Osteocyte (in vitro differentiated cells): ENCODE measurements around the gene SLC6A1. TPM values are rescaled to one million over a fixed set of nuclear protein-coding genes. Genes with fewer than 3 reads are reported as not detected.

Source experiments
- DNase-seq: peaks from one replicate; pipeline ENCODE4 v3.0.0; 2021; ENCODE audit warnings: mixed read lengths; ENCODE audit not compliant: unreplicated experiment; ENCODE audit errors: extremely low spot score
- H3K27ac Mint-ChIP-seq: one replicate; pipeline ENCODE4 v1.8.0; 2021; ENCODE audit warnings: mild to moderate bottlenecking, mixed read lengths; ENCODE audit not compliant: unreplicated experiment
- H3K27me3 Mint-ChIP-seq: one replicate; pipeline ENCODE4 v1.8.0; 2021; ENCODE audit warnings: mixed read lengths; ENCODE audit not compliant: unreplicated experiment
- H3K36me3 Mint-ChIP-seq: one replicate; pipeline ENCODE4 v1.8.0; 2021; ENCODE audit warnings: mixed read lengths; ENCODE audit not compliant: unreplicated experiment
- H3K4me1 Mint-ChIP-seq: one replicate; pipeline ENCODE4 v1.8.0; 2021; ENCODE audit warnings: mixed read lengths; ENCODE audit not compliant: unreplicated experiment
- H3K4me3 Mint-ChIP-seq: one replicate; pipeline ENCODE4 v1.8.0; 2021; ENCODE audit warnings: mild to moderate bottlenecking, moderate library complexity, mixed read lengths; ENCODE audit not compliant: unreplicated experiment
- H3K9me3 Mint-ChIP-seq: one replicate; pipeline ENCODE4 v1.8.0; 2021; ENCODE audit warnings: mixed read lengths; ENCODE audit not compliant: unreplicated experiment
- total RNA-seq: library from RNA; stranded (reverse); gene quantifications from 2 replicates; pipeline ENCODE4 v1.2.1, GENCODE V29; 2021
- TF ChIP-seq, protein P1 (sequence below): fragments of 200-600 bp; sonication (generic); IDR thresholded peaks from 2 replicates; pipeline ENCODE4 v1.5.0; 2021; ENCODE audit warnings: antibody characterized with exemption, mild to moderate bottlenecking, moderate library complexity

Gene SLC6A1
- total RNA-seq, 1 donor from 2014 or later = 38.4 TPM

DNA sequence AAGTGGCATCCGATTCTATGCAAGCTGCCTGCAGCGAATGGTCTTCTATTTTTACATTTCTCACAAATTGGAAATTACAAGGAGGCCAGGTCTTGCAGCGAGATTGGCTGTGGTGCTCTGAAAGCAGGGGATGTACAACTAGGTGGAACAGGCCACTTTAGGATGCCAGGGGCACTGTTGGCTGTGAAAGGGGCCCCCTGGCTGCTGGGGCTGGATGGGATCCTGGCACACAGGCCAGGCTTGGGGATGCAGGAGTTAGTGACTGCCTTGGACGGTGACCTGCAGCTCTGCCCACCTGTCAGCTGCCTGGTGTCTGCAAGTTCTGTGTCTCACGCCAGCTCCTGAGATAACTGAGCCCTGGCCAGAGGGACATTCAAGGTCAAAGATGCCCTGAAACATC lies 4.6 kb downstream of the SLC6A1 start:
- Mint-ChIP-seq H3K27me3 (peaks cover 89% of the 10 kb centered on the region), H3K4me3 (no peak overlapping the region), H3K4me1 (peaks cover 9% of the 10 kb centered on the region), H3K36me3 (peaks cover 4% of the 10 kb centered on the region), H3K27ac (no peak overlapping the region), H3K9me3 (no peaks in the 10 kb centered on the region)
- DNase-seq = no peak
- TF ChIP-seq, protein P1, sequence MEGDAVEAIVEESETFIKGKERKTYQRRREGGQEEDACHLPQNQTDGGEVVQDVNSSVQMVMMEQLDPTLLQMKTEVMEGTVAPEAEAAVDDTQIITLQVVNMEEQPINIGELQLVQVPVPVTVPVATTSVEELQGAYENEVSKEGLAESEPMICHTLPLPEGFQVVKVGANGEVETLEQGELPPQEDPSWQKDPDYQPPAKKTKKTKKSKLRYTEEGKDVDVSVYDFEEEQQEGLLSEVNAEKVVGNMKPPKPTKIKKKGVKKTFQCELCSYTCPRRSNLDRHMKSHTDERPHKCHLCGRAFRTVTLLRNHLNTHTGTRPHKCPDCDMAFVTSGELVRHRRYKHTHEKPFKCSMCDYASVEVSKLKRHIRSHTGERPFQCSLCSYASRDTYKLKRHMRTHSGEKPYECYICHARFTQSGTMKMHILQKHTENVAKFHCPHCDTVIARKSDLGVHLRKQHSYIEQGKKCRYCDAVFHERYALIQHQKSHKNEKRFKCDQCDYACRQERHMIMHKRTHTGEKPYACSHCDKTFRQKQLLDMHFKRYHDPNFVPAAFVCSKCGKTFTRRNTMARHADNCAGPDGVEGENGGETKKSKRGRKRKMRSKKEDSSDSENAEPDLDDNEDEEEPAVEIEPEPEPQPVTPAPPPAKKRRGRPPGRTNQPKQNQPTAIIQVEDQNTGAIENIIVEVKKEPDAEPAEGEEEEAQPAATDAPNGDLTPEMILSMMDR = no peak

DNA sequence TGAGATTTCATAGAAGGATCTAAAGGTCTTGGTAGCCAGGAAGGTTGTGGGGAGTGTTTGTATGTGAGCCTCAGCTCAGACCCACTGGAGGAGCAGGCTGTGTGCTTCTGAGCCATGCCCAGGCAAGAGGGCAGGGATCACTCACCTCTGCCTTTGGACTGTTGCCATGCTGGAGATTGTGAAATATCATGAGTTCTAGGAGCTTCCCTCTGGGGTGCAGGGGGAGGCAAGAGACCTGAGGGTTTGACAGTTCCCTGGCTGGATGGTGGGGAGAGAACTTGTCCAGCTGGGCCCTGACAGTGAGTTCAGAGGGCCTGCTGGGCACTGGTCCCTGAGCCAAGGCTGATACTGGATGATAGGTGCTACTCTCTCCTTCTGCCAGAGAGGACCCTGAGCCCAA lies 6.0 kb downstream of the SLC6A1 start:
- peaks cover 9% of the 10 kb centered on the region for H3K4me1 Mint-ChIP-seq
- no peaks in the 10 kb centered on the region for H3K9me3 Mint-ChIP-seq
- H3K36me3 Mint-ChIP-seq = peaks cover 4% of the 10 kb centered on the region
- TF ChIP-seq, protein P1 = no peak
- H3K27ac Mint-ChIP-seq = no peak overlapping the region
- no peak overlapping the region for H3K4me3 Mint-ChIP-seq
- peaks cover 90% of the 10 kb centered on the region for H3K27me3 Mint-ChIP-seq
- no peak for DNase-seq

DNA sequence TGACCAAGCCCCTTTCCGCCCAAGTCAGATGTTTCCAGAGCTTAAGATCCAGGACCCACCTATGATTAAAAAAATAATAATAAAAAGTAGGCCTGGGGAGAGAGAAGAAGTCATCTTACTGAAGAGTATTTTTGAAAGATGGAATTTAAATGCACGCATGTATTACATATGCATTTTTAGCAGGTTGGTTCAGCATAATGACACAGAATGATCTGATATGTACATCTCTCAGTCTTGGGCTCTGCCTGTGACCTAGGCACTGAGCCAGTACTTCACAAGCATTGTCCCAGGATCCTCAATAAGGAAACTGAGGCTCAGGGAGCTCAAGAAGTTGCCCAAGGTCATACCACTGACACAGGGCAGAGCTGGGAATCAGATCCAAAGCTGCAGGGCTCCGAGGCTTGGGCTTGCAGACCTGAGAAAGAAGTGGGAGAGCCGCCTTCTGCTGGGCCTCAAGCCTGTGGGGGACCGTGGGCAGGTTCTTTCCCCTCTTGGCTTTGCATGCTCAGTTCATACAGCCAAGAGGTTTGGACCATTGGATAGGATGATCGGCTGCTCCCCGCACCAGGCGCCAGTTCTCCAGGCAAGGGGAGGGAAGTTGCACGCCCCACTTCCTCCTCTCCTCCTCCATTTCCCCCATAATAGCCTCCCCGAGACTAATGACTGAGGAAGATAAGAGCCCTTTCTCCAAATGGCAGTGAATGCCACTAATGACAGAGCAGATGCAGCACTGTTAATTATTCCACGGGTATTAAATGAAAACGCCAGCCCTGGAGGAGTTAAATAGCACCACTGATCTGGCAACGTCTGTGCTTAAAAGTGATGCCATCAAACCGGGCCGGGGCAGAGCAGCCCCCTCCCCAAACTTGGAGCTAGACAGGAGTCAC lies 6.9 kb downstream of the SLC6A1 start:
- H3K4me3 Mint-ChIP-seq = no peak overlapping the region
- no peak overlapping the region for H3K27ac Mint-ChIP-seq
- peaks cover 2% of the 10 kb centered on the region for H3K36me3 Mint-ChIP-seq
- H3K4me1 Mint-ChIP-seq = peaks cover 14% of the 10 kb centered on the region
- no peak for DNase-seq
- TF ChIP-seq, protein P1 = no peak
- H3K27me3 Mint-ChIP-seq = peaks cover 89% of the 10 kb centered on the region
- no peaks in the 10 kb centered on the region for H3K9me3 Mint-ChIP-seq

DNA sequence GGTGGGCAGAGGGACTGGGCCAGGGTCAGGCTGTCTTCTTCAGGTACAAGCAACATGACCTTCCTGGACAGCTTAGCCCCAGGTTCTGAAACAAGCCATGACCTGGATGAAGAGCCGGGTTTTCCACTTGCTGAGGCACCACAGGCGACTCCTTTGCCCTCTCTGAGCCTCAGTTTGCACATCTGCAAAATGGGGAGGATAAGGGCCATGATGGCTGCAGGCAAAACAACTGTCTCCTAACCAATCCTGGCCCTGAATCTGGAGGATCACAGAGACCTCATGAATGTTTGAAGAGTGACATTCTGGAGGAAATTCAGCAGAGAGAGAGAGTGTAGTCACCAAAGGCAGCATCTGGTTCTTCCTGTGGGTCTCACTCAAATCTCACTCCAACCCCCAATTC lies 8.0 kb downstream of the SLC6A1 start:
- H3K4me1 Mint-ChIP-seq = peaks cover 15% of the 10 kb centered on the region
- DNase-seq = no peak
- peaks cover 87% of the 10 kb centered on the region for H3K27me3 Mint-ChIP-seq
- TF ChIP-seq, protein P1 = no peak
- H3K27ac Mint-ChIP-seq = no peak overlapping the region
- H3K36me3 Mint-ChIP-seq = no peaks in the 10 kb centered on the region
- H3K9me3 Mint-ChIP-seq = no peaks in the 10 kb centered on the region
- H3K4me3 Mint-ChIP-seq = no peak overlapping the region

DNA sequence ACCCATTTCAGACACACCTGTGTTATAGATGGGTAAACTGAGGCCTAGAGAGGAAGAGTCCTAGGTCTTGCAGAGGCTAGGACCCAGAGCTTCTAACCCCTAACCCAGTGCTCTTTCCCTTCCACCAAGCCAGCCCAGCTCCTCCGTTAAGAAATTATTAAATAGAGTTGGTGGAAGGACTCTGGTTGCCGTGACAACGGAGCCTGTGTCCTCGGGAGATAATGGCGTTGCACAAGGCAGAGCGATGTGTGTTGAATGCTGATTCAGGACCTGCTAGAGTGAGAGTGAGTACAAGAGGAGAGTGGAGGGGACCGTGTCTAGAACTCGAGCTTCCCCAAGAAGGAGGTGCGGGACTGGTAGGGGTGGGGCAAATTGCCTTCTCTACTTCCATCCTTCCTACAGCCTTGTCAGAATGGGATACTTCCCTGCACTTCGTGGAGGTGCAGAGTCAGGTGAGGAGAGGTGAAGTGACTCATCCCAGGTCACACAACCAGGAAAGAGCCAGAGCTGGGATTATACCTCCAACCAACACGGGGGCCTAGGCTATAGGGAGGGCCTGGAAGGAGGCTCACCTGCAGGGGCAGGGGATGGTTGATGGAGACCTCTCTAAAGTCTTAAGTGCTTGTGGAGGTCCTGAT lies 8.6 kb downstream of the SLC6A1 start:
- Mint-ChIP-seq H3K36me3 (no peaks in the 10 kb centered on the region), H3K4me1 (peaks cover 15% of the 10 kb centered on the region), H3K9me3 (no peaks in the 10 kb centered on the region), H3K27me3 (peaks cover 87% of the 10 kb centered on the region), H3K4me3 (no peak overlapping the region), H3K27ac (no peak overlapping the region)
- TF ChIP-seq, protein P1 = no peak
- DNase-seq = no peak
